ENCODE results near the gene HOXA3. TPM values are rescaled to one million over a fixed set of nuclear protein-coding genes. Genes with fewer than 3 reads are reported as not detected.

HOXA3 gene
- total and polyA plus RNA-seq, 2 of the 13 experiments (the other 11 are each of a cell fraction or from before 2014, with no cell fraction given) = 2.9 to 4.6 TPM

DNA sequence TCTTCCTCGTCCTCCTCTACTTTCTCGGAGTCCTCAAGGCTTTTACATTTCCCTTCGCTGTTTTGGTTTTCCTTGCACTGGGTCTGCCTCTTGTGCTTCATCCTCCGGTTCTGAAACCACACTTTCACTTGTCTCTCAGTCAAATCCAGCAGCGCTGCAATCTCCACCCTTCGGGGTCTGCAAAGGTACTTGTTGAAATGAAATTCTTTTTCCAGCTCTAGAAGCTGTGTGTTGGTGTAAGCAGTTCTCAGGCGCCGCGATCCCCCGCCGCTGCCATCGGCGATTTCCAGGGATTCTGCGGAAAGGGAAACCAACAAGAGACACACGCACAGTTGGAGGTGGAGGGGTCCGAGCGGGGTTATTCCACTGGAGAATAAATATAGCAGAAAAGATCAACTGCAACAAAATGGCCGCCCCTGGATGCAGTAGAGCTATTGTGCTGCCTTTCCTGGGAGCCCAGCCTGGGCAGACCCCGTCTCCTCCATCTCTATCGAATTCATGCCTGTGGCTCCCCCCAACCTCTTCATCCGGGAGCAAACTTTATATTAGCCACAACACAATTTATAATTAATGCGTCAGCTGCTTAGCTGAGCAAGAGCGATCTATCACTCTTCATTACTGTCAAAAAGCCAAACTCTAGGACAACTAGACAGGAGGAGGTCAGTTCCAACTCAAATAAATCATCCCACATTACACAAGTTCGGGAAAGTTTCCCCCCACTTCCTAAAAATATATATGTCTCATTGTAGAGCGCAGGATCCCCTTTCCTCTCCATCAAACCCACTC lies 51.0 kb downstream of the HOXA3 start:
- Histone ChIP-seq H3K9ac (ENCODE audit: insufficient read depth, low read depth, low read length) (no peak overlapping the region), H4K20me1 (ENCODE audit: insufficient read depth, low read length) (no peaks in the 10 kb centered on the region), H3K27me3 (ENCODE audit: control insufficient read depth in 1 of 2, insufficient read depth in 2 of 2, low read length in 2 of 2) (no peaks in the 10 kb centered on the region), H3K79me2 (ENCODE audit: insufficient read depth, low read length) (no peaks in the 10 kb centered on the region), H3K4me1 (ENCODE audit: insufficient read depth, low read length) (peaks cover 12% of the 10 kb centered on the region; the same call in 1 of the 2 replicates), H3K4me3 (replicated peaks in 1 of 3; ENCODE audit: insufficient read depth in 1 of 3, low read depth in 2 of 3, low read length in 3 of 3) (no peak overlapping the region), H3K36me3 (replicated peaks in 1 of 2; ENCODE audit: control insufficient read depth in 1 of 2, insufficient read depth in 2 of 2, low read length in 2 of 2) (no peaks in the 10 kb centered on the region), H3K4me2 (ENCODE audit: low read depth, low read length) (no peak overlapping the region), H3K9me3 (ENCODE audit: low read length) (no peaks in the 10 kb centered on the region), H2AFZ (ENCODE audit: low read length) (no peak overlapping the region), H3K27ac (ENCODE audit: extremely low read length, insufficient read depth, low read length) (no peak overlapping the region)
- FAIRE-seq (no peak), ATAC-seq (no peak), DNase-seq (ENCODE audit: low spot score) (no peak)
- POLR2A ChIA-PET = no interaction called here
- no peak for TF ChIP-seq NKX3-1 (CRISPR knock-in tag; IDR thresholded peaks at IDR 0.05)
- TF ChIP-seq, protein P1, sequence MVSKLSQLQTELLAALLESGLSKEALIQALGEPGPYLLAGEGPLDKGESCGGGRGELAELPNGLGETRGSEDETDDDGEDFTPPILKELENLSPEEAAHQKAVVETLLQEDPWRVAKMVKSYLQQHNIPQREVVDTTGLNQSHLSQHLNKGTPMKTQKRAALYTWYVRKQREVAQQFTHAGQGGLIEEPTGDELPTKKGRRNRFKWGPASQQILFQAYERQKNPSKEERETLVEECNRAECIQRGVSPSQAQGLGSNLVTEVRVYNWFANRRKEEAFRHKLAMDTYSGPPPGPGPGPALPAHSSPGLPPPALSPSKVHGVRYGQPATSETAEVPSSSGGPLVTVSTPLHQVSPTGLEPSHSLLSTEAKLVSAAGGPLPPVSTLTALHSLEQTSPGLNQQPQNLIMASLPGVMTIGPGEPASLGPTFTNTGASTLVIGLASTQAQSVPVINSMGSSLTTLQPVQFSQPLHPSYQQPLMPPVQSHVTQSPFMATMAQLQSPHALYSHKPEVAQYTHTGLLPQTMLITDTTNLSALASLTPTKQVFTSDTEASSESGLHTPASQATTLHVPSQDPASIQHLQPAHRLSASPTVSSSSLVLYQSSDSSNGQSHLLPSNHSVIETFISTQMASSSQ (IDR thresholded peaks at IDR 0.05; ENCODE audit: low read depth) = no peak
- TF ChIP-seq, protein P1 (CRISPR knock-in tag; IDR thresholded peaks at IDR 0.05; ENCODE audit: borderline replicate concordance) = no peak
- 94% methylated on average over 25 of the region's 25 CpGs for WGBS (ENCODE audit: low lambda C conversion rate)
- CTCF ChIA-PET (ENCODE audit: low intra/inter-chr PET ratio, low total read pairs) = no interaction called here
- intact Hi-C loops (cut with micrococcal nuclease; ENCODE audit: unreplicated experiment) (no loop called here), in situ Hi-C loops (cut with HindIII; ENCODE audit: extremely low pct_ligation_motif_present, low pct_unique_long_range_greater_than_20kb) (no loop called here)
- no TSS peak for BruUV-seq (replicated peaks)

Measured in HepG2 (cell line).